Activated gamma-delta T cell treated with Interleukin-2 at 50 U/mL for 16 hours (primary cell): ENCODE results near the gene CCR9.

Experiments used
- DNase-seq: peaks from one replicate; pipeline ENCODE4 v3.0.0-alpha.2; 2020

The CCR9 gene

GRCh38 chr3:45939341-45939771 lies 53.0 kb downstream of the CCR9 start:
- no peak for DNase-seq

GRCh38 chr3:45940004-45940780 lies 53.8 kb downstream of the CCR9 start:
- DNase-seq: no peak

GRCh38 chr3:45940781-45941365 lies 54.5 kb downstream of the CCR9 start:
- no peak for DNase-seq

GRCh38 chr3:45942051-45942825 lies 55.9 kb downstream of the CCR9 start:
- no peak for DNase-seq

- peak; percentile 55 for DNase-seq
Observed at GRCh38 chr3:45943207-45943846, 57.0 kb downstream of the CCR9 start, which contains the start of gene CXCR6. CXCR6 (plus strand) TSS chr3:45943464; CDS start chr3:45946482, 3,018 bp downstream.

GRCh38 chr3:45944830-45945620 lies 58.7 kb downstream of the CCR9 start:
- no peak for DNase-seq

- no peak for DNase-seq
Observed at GRCh38 chr3:45946307-45946706, 60.0 kb downstream of the CCR9 start.

- DNase-seq: no peak
Observed at GRCh38 chr3:45946875-45947274, 60.5 kb downstream of the CCR9 start.

- no peak for DNase-seq
Observed at GRCh38 chr3:45947361-45947760, 61.0 kb downstream of the CCR9 start.

GRCh38 chr3:45948311-45948781 lies 62.0 kb downstream of the CCR9 start:
- no peak for DNase-seq

- no peak for DNase-seq
Observed at GRCh38 chr3:45948881-45949280, 62.5 kb downstream of the CCR9 start.

- DNase-seq: no peak
Observed at GRCh38 chr3:45949432-45949831, 63.1 kb downstream of the CCR9 start.

- no peak for DNase-seq
Observed at GRCh38 chr3:45950131-45950530, 63.8 kb downstream of the CCR9 start.

- peak; percentile 63 for DNase-seq
Observed at GRCh38 chr3:45950686-45951600, 64.6 kb downstream of the CCR9 start.

- no peak for DNase-seq
Observed at GRCh38 chr3:45951946-45952345, 65.6 kb downstream of the CCR9 start.

GRCh38 chr3:45952456-45952855 lies 66.1 kb downstream of the CCR9 start:
- DNase-seq: no peak
